Measurements from ENCODE around the gene NFIC. TPM values are rescaled to one million over a fixed set of nuclear protein-coding genes. Genes with fewer than 3 reads are reported as not detected.
A peak's percentile ranks its signal among the peaks of the same experiment; 100 is the strongest.

NFIC gene
- total RNA-seq, 6 experiments from 2014 or later: 94.6 to 168 (median 120) TPM

DNA sequence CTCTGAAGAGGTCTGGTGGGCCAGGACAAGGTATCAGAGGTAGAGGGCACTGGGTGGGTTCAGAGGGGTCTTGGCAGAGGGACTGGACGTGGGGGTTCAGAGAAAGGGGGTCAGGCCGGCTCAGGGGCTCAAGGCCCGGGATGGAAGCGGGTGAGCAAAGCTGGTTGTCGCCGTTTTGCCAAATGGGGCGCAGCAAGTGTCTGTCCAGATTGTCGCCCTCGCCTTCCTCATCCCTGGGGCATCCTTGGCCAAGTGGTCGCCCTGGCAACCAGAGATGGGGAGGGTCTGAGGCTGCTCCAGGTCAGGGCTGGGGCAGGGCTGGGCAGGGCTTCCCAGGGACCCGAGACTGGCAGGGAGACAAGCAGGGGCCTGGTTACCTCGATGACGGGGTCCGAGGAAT lies 127.3 kb downstream of the NFIC start:
- H3K27ac ChIP-seq: no peak overlapping the region
- peaks cover 0 to 32% (median 4%) of the 10 kb centered on the region in 4 donors for H3K36me3 ChIP-seq
- H3K27me3 ChIP-seq: no peaks in the 10 kb centered on the region
- TF ChIP-seq POLR2A (IDR thresholded peaks at IDR 0.05) (no peak), CTCF (IDR thresholded peaks at IDR 0.05) (no peak)
- DNase-seq (no peak), ATAC-seq (no peak)
- 83% methylated on average over 1 of the region's 14 CpGs for WGBS (ENCODE audit: insufficient coverage, low coverage, low lambda C conversion rate, missing lambda C conversion rate)
- intact Hi-C loops (cut with DNase I): no loop called here
- no peaks in the 10 kb centered on the region for H3K9me3 ChIP-seq
- no peak overlapping the region for H3K4me3 ChIP-seq
- H3K4me1 ChIP-seq: no peaks in the 10 kb centered on the region

DNA sequence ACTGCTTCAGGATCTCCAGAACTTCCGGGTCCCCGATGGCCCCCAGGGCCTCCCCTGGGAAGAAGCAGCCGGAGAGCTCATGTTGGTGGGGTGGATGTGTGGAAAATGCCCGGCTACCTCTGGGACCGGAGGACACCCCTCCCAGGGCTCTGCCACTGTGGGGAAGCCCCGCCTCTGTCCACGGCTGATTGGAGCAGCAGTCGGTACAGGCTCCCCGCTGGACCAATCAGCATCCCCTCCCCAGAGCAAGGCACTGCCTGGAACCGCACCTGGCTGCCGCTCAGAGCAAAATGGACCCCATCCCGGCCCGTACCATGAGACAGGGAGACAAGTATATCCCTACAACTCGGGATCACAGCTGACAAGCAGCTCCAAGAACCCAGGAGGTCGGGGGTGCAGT lies 127.7 kb downstream of the NFIC start:
- peaks cover 0 to 2% (median under 1%) of the 10 kb centered on the region in 4 donors for H3K4me1 ChIP-seq
- no peak overlapping the region for H3K27ac ChIP-seq
- H3K27me3 ChIP-seq: no peaks in the 10 kb centered on the region
- no peaks in the 10 kb centered on the region for H3K9me3 ChIP-seq
- no peak overlapping the region for H3K4me3 ChIP-seq
- WGBS (ENCODE audit: insufficient coverage, low coverage, low lambda C conversion rate, missing lambda C conversion rate): 85% methylated on average over 4 of the region's 15 CpGs
- H3K36me3 ChIP-seq: peaks cover 0 to 32% (median 4%) of the 10 kb centered on the region in 4 donors
- TF ChIP-seq CTCF (IDR thresholded peaks at IDR 0.05): no peak
- no peak for TF ChIP-seq POLR2A (IDR thresholded peaks at IDR 0.05)
- DNase-seq (no peak), ATAC-seq (peak in 3 of 4 donors; percentile 28 to 40 (median 31))
- intact Hi-C loops (cut with DNase I): no loop called here

DNA sequence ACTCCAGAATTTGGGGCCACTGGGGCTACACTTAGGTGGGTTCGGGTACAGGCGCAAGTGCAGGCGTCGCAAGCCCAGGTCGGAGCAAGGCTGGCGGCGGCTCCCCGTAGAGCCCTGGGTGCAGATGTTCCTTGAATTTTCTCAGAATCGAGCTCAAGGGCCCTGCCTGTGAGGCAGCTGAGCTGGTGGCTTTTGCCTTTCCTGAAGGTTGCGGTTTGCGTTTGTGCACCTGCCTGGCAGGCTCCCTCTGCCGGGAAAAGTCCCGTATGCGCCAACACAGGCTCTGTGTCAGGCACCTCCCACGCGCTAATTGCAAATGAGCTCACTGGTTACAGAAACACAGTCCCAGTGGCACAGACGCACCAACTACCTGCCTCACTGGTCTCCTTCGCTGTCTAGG lies 128.2 kb downstream of the NFIC start:
- intact Hi-C loops (cut with DNase I): no loop called here
- Histone ChIP-seq H3K27ac (no peak overlapping the region), H3K36me3 (peaks cover 0 to 32% (median 4%) of the 10 kb centered on the region in 4 donors), H3K4me1 (peaks cover 0 to 7% (median 3%) of the 10 kb centered on the region in 4 donors), H3K27me3 (no peaks in the 10 kb centered on the region), H3K9me3 (no peaks in the 10 kb centered on the region), H3K4me3 (no peak overlapping the region)
- DNase-seq (no peak), ATAC-seq (no peak)
- no peak for TF ChIP-seq POLR2A (IDR thresholded peaks at IDR 0.05)
- no peak for TF ChIP-seq CTCF (IDR thresholded peaks at IDR 0.05)
- 63% methylated on average over 3 of the region's 18 CpGs for WGBS (ENCODE audit: insufficient coverage, low coverage, low lambda C conversion rate, missing lambda C conversion rate)

DNA sequence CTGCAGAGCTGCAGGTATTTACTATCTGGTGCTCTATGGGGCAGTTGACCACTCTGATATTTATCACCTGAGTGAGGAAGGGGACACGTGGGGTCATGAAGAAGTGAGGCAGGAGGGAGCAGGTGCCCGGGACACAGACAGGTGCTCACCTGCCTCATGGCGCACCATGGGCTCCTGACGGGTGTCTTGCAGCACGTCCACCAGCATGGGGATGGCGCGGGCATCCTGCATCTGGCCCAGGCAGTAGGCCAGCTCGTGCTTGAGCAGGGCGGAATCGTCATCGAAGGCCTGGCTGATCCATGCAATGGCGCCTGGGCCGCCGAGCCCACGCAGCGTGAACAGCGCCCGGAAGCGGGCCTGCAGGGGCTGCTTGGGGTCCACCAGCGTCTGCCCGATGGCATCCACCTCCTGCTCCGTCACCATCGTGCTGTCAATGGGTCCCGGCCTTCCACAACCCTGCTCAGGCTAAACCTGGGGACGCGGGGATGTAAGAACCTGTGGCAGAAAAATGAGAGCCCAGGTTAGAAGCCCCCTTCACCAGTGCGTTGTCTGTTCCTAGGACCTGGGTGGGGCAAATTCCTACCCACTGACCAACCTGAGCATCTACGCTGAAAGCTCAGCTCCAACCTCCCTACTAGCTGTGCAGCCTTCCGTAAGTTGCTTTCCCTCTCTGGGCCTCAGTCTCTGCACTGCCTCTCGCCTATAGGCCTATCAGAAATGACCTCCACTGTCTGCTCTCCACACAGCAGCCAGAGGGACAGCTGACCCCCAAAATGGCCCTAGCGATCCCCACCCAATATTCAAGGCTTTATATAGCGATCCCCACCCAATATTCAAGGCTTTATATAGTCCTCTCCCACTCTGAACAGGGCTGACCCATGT lies 130.2 kb downstream of the NFIC start:
- peaks cover 0 to 11% (median 5%) of the 10 kb centered on the region in 4 donors for H3K4me1 ChIP-seq
- no peaks in the 10 kb centered on the region for H3K27me3 ChIP-seq
- H3K9me3 ChIP-seq: no peaks in the 10 kb centered on the region
- DNase-seq: no peak
- no peak for TF ChIP-seq CTCF (IDR thresholded peaks at IDR 0.05)
- no peak for TF ChIP-seq POLR2A (IDR thresholded peaks at IDR 0.05)
- intact Hi-C loops (cut with DNase I): no loop called here
- H3K36me3 ChIP-seq: peaks cover 0 to 32% (median 4%) of the 10 kb centered on the region in 4 donors
- WGBS (ENCODE audit: insufficient coverage, low coverage, low lambda C conversion rate, missing lambda C conversion rate): 91% methylated on average over 7 of the region's 32 CpGs
- ATAC-seq: no peak
- H3K4me3 ChIP-seq: no peak overlapping the region
- no peak overlapping the region for H3K27ac ChIP-seq

All from right lobe of liver (tissue), 6 donors.